Suprapubic skin (tissue), 3 donors: ENCODE data around the gene STX8.

Source experiments
- POLR2AphosphoS5 ChIP-seq, 3 donors: sonication (generic); formaldehyde crosslinking; IDR thresholded peaks; one replicate each; pipeline ENCODE4 v1.6.1; 2017; ENCODE audit warnings: antibody characterized with exemption in 3 of 3
- TF ChIP-seq, protein P1 (sequence below), 2 donors: fragments of 200-600 bp in 1 of 2; fragments of 450-650 bp in 1 of 2; sonication (generic) in 1 of 2; IDR thresholded peaks; one replicate each; pipeline ENCODE4 v1.5.1; 2016 to 2019; ENCODE audit warnings: antibody characterized with exemption in 2 of 2, mild to moderate bottlenecking in 1 of 2, moderate library complexity in 1 of 2

DNA sequence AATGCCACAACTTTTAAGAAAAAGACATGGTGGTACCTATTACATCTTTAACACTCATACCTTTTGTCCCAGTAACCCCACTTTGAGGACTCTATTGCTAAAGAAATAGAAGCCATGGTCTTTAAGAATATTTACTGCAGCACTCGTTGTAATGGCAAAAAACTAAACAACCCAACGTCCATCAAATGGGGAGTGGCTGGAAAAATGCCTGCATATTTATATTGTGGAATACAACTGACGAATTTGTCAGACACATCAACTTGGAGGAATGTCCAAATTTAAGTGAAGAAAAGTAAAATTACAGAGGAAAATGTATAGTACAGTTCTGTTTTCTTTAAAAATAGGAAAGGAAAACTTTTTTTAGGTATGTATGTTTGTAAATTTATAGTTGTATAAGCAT is 47.8 kb downstream of the STX8 start:
- TF ChIP-seq, protein P1, sequence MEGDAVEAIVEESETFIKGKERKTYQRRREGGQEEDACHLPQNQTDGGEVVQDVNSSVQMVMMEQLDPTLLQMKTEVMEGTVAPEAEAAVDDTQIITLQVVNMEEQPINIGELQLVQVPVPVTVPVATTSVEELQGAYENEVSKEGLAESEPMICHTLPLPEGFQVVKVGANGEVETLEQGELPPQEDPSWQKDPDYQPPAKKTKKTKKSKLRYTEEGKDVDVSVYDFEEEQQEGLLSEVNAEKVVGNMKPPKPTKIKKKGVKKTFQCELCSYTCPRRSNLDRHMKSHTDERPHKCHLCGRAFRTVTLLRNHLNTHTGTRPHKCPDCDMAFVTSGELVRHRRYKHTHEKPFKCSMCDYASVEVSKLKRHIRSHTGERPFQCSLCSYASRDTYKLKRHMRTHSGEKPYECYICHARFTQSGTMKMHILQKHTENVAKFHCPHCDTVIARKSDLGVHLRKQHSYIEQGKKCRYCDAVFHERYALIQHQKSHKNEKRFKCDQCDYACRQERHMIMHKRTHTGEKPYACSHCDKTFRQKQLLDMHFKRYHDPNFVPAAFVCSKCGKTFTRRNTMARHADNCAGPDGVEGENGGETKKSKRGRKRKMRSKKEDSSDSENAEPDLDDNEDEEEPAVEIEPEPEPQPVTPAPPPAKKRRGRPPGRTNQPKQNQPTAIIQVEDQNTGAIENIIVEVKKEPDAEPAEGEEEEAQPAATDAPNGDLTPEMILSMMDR (IDR thresholded peaks at IDR 0.05), result no peak
- TF ChIP-seq POLR2AphosphoS5 (IDR thresholded peaks at IDR 0.05), result no peak
